Measurements from ENCODE around the gene GALNT17.

- TF ChIP-seq EZH2 (IDR thresholded peaks at IDR 0.05; ENCODE audit: borderline replicate concordance, low read depth, low read length, severe bottlenecking) (no peak), CTCF (IDR thresholded peaks at IDR 0.05; ENCODE audit: borderline replicate concordance, extremely low read depth, low read length, poor library complexity, severe bottlenecking) (no peak)
Measured at GRCh38 chr7:71364551-71364950, 232.6 kb downstream of the GALNT17 start.

All from DND-41 (cell line).